GM23338 (cell line): Measurements from ENCODE around the gene AUH. TPM values are rescaled to one million over a fixed set of nuclear protein-coding genes. Genes with fewer than 3 reads are reported as not detected.

ENCODE experiments used
- ATAC-seq: fragments of 200-7000 bp; cut with Tn5 transposase; 3 replicates; pipeline ENCODE4 v1.9.1; 2020
- DNase-seq: peaks from one replicate; pipeline ENCODE4 v3.0.0-alpha.2; 2015; ENCODE audit warnings: low spot score
- H2AFZ ChIP-seq: fragments of 200-600 bp; sonication (generic); 2 replicates; pipeline ENCODE4 v1.8.0; 2016; ENCODE audit warnings: antibody characterized with exemption, mild to moderate bottlenecking, moderate library complexity
- H3F3A ChIP-seq: fragments of 200-600 bp; sonication (generic); replicated peaks from 2 replicates; pipeline ENCODE4 v1.8.0; 2017; ENCODE audit warnings: antibody characterized with exemption, mixed run types, low read depth
- H3K27ac ChIP-seq: fragments of 200-600 bp; sonication (generic); 2 replicates; pipeline ENCODE4 v1.6.1; 2016; ENCODE audit warnings: low read depth
- H3K27me3 ChIP-seq: fragments of 200-600 bp; sonication (generic); 2 replicates; pipeline ENCODE4 v1.8.0; 2016; ENCODE audit warnings: mild to moderate bottlenecking, mixed run types, moderate library complexity; ENCODE audit not compliant: insufficient read depth
- H3K36me3 ChIP-seq: fragments of 200-600 bp; sonication (generic); 2 replicates; pipeline ENCODE4 v1.8.0; 2016; ENCODE audit warnings: mild to moderate bottlenecking; ENCODE audit not compliant: insufficient read depth
- H3K4me1 ChIP-seq: fragments of 200-600 bp; sonication (generic); 2 replicates; pipeline ENCODE4 v1.8.0; 2016; ENCODE audit warnings: mild to moderate bottlenecking, moderate library complexity; ENCODE audit not compliant: insufficient read depth
- H3K4me2 ChIP-seq: fragments of 200-600 bp; sonication (generic); 2 replicates; pipeline ENCODE4 v1.7.1; 2017; ENCODE audit warnings: mixed run types
- H3K4me3 ChIP-seq: fragments of 200-600 bp; sonication (generic); 2 replicates; pipeline ENCODE4 v1.6.1; 2016; ENCODE audit warnings: mixed run types
- H3K79me2 ChIP-seq: fragments of 200-600 bp; sonication (generic); replicated peaks from 2 replicates; pipeline ENCODE4 v1.8.0; 2017; ENCODE audit warnings: mild to moderate bottlenecking; ENCODE audit not compliant: insufficient read depth
- H3K9me2 ChIP-seq: fragments of 200-600 bp; sonication (generic); 2 replicates; pipeline ENCODE4 v1.8.0; 2017; ENCODE audit not compliant: insufficient read depth
- H4K20me1 ChIP-seq: fragments of 200-600 bp; sonication (generic); replicated peaks from 2 replicates; pipeline ENCODE4 v1.8.0; 2017; ENCODE audit warnings: mild to moderate bottlenecking; ENCODE audit not compliant: insufficient read depth
- H3K27ac Mint-ChIP-seq: 2 replicates; pipeline ENCODE4 v1.8.0; 2020; ENCODE audit warnings: inconsistent platforms, mild to moderate bottlenecking, moderate library complexity, mixed read lengths
- H3K27me3 Mint-ChIP-seq: 3 replicates; pipeline ENCODE4 v1.8.0; 2022; ENCODE audit warnings: low read depth, mild to moderate bottlenecking, moderate library complexity, mixed read lengths, inconsistent platforms; ENCODE audit not compliant: insufficient read depth, poor library complexity
- H3K36me3 Mint-ChIP-seq: 3 replicates; pipeline ENCODE4 v1.8.0; 2021; ENCODE audit warnings: low read depth, mild to moderate bottlenecking, inconsistent platforms, moderate library complexity, mixed read lengths
- H3K4me1 Mint-ChIP-seq: 3 replicates; pipeline ENCODE4 v1.8.0; 2020; ENCODE audit warnings: mild to moderate bottlenecking, inconsistent platforms, mixed read lengths
- H3K4me3 Mint-ChIP-seq: 3 replicates; pipeline ENCODE4 v1.8.0; 2021; ENCODE audit warnings: moderate library complexity, mild to moderate bottlenecking, inconsistent platforms, mixed read lengths
- H3K9me3 Mint-ChIP-seq: 3 replicates; pipeline ENCODE4 v1.8.0; 2020; ENCODE audit warnings: moderate library complexity, mild to moderate bottlenecking, inconsistent platforms, mixed read lengths
- CREB1 ChIP-seq: fragments of 250-450 bp; sonication (Bioruptor Pico); IDR thresholded peaks from 2 replicates; pipeline ENCODE4 v1.5.0; 2020; ENCODE audit warnings: low read depth, mild to moderate bottlenecking, moderate library complexity
- CTCF ChIP-seq, 2 experiments: fragments of 200-600 bp in 1 of 2; sonication (generic) in 1 of 2; conservative IDR thresholded peaks; 2 replicates each; pipeline versions ENCODE4 v1.5.1 to v1.6.1; 2016 to 2017; ENCODE audit warnings: antibody characterized with exemption in 2 of 2, low read depth in 2 of 2, mild to moderate bottlenecking in 2 of 2, moderate library complexity in 1 of 2
- JUNB ChIP-seq: IDR thresholded peaks from one replicate; pipeline ENCODE4 v1.6.1; 2016; ENCODE audit warnings: antibody characterized with exemption; ENCODE audit not compliant: unreplicated experiment
- NANOG ChIP-seq: IDR thresholded peaks from 2 replicates; pipeline ENCODE4 v1.6.1; 2016; ENCODE audit warnings: antibody characterized with exemption, borderline replicate concordance
- REST ChIP-seq: IDR thresholded peaks from one replicate; pipeline ENCODE4 v1.6.1; 2018; ENCODE audit warnings: antibody characterized with exemption; ENCODE audit not compliant: unreplicated experiment
- STAT1 ChIP-seq: IDR thresholded peaks from one replicate; pipeline ENCODE4 v1.6.1; 2016; ENCODE audit warnings: antibody characterized with exemption; ENCODE audit not compliant: unreplicated experiment
- ZNF114 ChIP-seq: fragments of 250-450 bp; sonication (Bioruptor Pico); IDR thresholded peaks from 2 replicates; pipeline ENCODE4 v1.5.0; 2020; ENCODE audit warnings: mild to moderate bottlenecking, moderate library complexity
- ZNF331 ChIP-seq: fragments of 250-450 bp; sonication (Bioruptor Pico); IDR thresholded peaks from 2 replicates; pipeline ENCODE4 v1.5.0; 2020; ENCODE audit warnings: low read depth, mild to moderate bottlenecking, moderate library complexity
- ZNF462 ChIP-seq: fragments of 250-450 bp; sonication (Bioruptor Pico); IDR thresholded peaks from 2 replicates; pipeline ENCODE4 v1.5.0; 2020; ENCODE audit warnings: mild to moderate bottlenecking, moderate library complexity
- polyA plus RNA-seq: library from polyadenylated mRNA; unstranded; fragments of >200 nt; fragmentation: Nextera tagmentation; extraction: Ambion mirVana; gene quantifications from 2 replicates; pipeline ENCODE4 v1.2.1, GENCODE V29; 2016
- total RNA-seq: library from RNA; depleted of rRNA; stranded (reverse); fragments of >200 nt; shearing (Covaris generic); gene quantifications from 2 replicates; pipeline ENCODE4 v1.2.3, GENCODE V29; 2014

AUH gene
- total and polyA plus RNA-seq, 2 experiments from 2014 or later = 28.8 to 34.2 TPM

- TF ChIP-seq REST = no peak
- no peak for TF ChIP-seq ZNF462 (CRISPR knock-in tag)
- no peak for TF ChIP-seq JUNB
Observed at GRCh38 chr9:91187311-91187964, 174.3 kb downstream of the AUH start (continued).

GRCh38 chr9:91186632-91187108 is 175.0 kb downstream of the AUH start:
- H3K36me3 Mint-ChIP-seq = no peaks in the 10 kb centered on the region
- no peaks in the 10 kb centered on the region for H3K36me3 ChIP-seq
- no peak for ATAC-seq
- TF ChIP-seq CTCF (conservative IDR thresholded peaks at IDR 0.05; ENCODE audit: low read depth in 2 of 2) (no peak), STAT1 (no peak), NANOG (no peak), ZNF331 (CRISPR knock-in tag) (no peak), CREB1 (CRISPR knock-in tag) (no peak), REST (no peak), ZNF114 (no peak)

More at GRCh38 chr9:91186632-91187108, 175.0 kb downstream of the AUH start:
- no peaks in the 10 kb centered on the region for H3K9me2 ChIP-seq
- H2AFZ ChIP-seq = no peak overlapping the region
- Mint-ChIP-seq H3K9me3 (peaks cover 7% of the 10 kb centered on the region), H3K27me3 (peaks cover 7% of the 10 kb centered on the region), H3K4me1 (peaks cover 5% of the 10 kb centered on the region; the same call in 2 of the 3 replicates), H3K27ac (no peak overlapping the region), H3K4me3 (no peak overlapping the region)
- no peak overlapping the region for H3K4me3 ChIP-seq
- H3K27me3 ChIP-seq = no peaks in the 10 kb centered on the region
- H3K4me1 ChIP-seq = no peaks in the 10 kb centered on the region
- no peak for DNase-seq
- H4K20me1 ChIP-seq = no peaks in the 10 kb centered on the region
- no peak overlapping the region for H3K4me2 ChIP-seq
- H3K79me2 ChIP-seq = no peaks in the 10 kb centered on the region
- H3K27ac ChIP-seq = no peak overlapping the region
- no peaks in the 10 kb centered on the region for H3F3A ChIP-seq
